Erythroblast (primary cell): ENCODE data around the gene SKOR1.

Source experiments
- GATA1 ChIP-seq: IDR thresholded peaks from 2 replicates; pipeline ENCODE4 v1.6.1; 2011; ENCODE audit warnings: low read depth, mild to moderate bottlenecking, control low read depth, low read length, moderate library complexity
- POLR2A ChIP-seq: IDR thresholded peaks from 2 replicates; pipeline ENCODE4 v1.6.1; 2011; ENCODE audit warnings: mild to moderate bottlenecking, low read length

DNA sequence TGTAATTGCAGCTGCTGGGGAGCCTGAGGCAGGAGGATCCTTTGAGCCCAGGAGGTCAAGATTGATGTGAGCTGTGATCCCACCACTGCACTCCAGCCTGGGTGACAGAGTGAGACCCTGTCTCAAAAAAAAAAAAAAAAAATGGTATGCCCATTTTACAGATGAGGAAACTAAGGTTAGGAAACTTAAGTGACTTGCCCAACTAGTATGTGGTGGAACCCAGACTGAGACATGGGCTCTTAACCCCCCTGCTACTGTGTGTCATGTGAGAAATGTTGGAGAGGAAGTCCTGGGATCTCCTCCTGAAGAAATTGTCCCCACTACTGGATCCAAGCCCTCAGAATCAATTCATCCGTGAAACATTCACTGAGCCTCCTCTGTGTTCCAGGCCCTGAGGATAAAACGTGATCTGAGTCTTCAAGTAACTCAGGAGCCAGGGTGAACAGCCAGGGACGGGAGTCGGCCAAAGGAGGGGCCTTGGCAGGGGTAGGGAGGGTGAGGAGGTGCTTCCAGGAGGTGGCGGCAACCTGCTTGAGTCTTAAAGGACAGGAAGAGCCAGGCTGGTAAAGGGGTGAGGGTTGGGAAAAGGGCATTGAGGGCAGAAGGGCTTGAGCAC lies 34.1 kb downstream of the SKOR1 start:
- TF ChIP-seq POLR2A (no peak), GATA1 (no peak)
